ENCODE data around the gene NNAT. TPM values are rescaled to one million over a fixed set of nuclear protein-coding genes. Genes with fewer than 3 reads are reported as not detected.
"Not testable (repeated sequence)": the region's sequence is repeated elsewhere in the genome, so short reads cannot be mapped to it uniquely, and the experiment has no call there.

The NNAT gene
- total RNA-seq, 1 donor from 2014 or later, result 2.7 TPM

DNA sequence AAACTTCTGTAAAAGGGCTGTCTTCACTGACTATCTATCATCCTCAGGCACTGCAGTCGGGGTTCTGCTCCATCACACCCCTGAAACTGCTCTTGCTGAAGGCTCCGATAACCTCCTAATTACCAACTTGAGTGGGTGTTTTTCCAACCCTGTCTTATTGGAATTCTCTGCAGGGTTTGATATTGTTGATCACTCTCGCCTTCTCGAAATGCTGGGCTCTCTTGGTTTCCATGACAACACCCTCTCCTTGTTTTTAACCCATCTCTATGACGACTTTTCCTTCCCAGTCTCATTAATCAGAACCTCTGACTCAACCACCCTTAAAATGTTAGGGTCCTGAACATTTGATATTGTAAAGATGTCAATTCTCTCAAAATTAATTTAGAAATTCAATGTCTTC lies 39.4 kb upstream of the NNAT start:
- TF ChIP-seq, protein P1, sequence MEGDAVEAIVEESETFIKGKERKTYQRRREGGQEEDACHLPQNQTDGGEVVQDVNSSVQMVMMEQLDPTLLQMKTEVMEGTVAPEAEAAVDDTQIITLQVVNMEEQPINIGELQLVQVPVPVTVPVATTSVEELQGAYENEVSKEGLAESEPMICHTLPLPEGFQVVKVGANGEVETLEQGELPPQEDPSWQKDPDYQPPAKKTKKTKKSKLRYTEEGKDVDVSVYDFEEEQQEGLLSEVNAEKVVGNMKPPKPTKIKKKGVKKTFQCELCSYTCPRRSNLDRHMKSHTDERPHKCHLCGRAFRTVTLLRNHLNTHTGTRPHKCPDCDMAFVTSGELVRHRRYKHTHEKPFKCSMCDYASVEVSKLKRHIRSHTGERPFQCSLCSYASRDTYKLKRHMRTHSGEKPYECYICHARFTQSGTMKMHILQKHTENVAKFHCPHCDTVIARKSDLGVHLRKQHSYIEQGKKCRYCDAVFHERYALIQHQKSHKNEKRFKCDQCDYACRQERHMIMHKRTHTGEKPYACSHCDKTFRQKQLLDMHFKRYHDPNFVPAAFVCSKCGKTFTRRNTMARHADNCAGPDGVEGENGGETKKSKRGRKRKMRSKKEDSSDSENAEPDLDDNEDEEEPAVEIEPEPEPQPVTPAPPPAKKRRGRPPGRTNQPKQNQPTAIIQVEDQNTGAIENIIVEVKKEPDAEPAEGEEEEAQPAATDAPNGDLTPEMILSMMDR (IDR thresholded peaks at IDR 0.05), result no peak
- H3K36me3 Mint-ChIP-seq (ENCODE audit: low read depth), result peaks cover 2% of the 10 kb centered on the region
- H3K4me3 Mint-ChIP-seq (ENCODE audit: unreplicated experiment), result no peak overlapping the region
- peaks cover 4% of the 10 kb centered on the region for H3K4me1 Mint-ChIP-seq (ENCODE audit: low read depth)
- peaks cover 13% of the 10 kb centered on the region for H3K27me3 Mint-ChIP-seq (ENCODE audit: low read depth)
- H3K27ac Mint-ChIP-seq (ENCODE audit: unreplicated experiment), result no peak overlapping the region
- peaks cover 4% of the 10 kb centered on the region for H3K9me3 Mint-ChIP-seq (ENCODE audit: low read depth)
- DNase-seq (ENCODE audit: low spot score), result no peak

GRCh38 chr20:37484331-37484730 lies 36.7 kb upstream of the NNAT start:
- H3K36me3 Mint-ChIP-seq (ENCODE audit: low read depth), result no peaks in the 10 kb centered on the region
- H3K27ac Mint-ChIP-seq (ENCODE audit: unreplicated experiment), result no peak overlapping the region

DNA sequence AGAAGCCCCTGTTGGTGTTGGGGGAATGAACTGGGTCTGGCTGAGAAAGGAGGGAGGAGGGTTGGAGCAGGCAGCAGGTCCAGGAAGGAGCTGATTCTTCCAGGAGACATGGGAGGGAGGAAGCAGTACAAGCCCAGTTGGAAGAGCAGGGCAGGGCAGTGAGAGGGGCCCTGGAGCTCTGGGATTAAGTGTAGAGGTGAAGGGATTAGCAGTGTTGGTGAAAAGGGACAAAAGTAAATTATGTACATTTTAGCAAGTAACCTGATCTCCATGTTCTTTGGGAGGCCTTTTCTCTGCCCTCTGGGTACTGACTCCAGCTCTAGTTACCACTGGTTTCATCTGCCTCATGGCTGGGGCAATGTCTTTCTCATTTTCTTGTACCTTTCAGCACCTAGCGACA lies 34.8 kb upstream of the NNAT start:
- DNase-seq (ENCODE audit: low spot score); H3K9me3 Mint-ChIP-seq (ENCODE audit: low read depth); H3K27me3 Mint-ChIP-seq (ENCODE audit: low read depth); H3K36me3 Mint-ChIP-seq (ENCODE audit: low read depth); H3K4me3 Mint-ChIP-seq (ENCODE audit: unreplicated experiment); H3K4me1 Mint-ChIP-seq (ENCODE audit: low read depth); H3K27ac Mint-ChIP-seq (ENCODE audit: unreplicated experiment): not testable (repeated sequence)

More at GRCh38 chr20:37484331-37484730, 36.7 kb upstream of the NNAT start:
- H3K27me3 Mint-ChIP-seq (ENCODE audit: low read depth), result peaks cover 5% of the 10 kb centered on the region
- DNase-seq (ENCODE audit: low spot score), result no peak
- H3K4me1 Mint-ChIP-seq (ENCODE audit: low read depth), result peaks cover 4% of the 10 kb centered on the region
- H3K9me3 Mint-ChIP-seq (ENCODE audit: low read depth), result peaks cover 4% of the 10 kb centered on the region
- no peak overlapping the region for H3K4me3 Mint-ChIP-seq (ENCODE audit: unreplicated experiment)
- TF ChIP-seq, protein P1 (IDR thresholded peaks at IDR 0.05), result no peak

DNA sequence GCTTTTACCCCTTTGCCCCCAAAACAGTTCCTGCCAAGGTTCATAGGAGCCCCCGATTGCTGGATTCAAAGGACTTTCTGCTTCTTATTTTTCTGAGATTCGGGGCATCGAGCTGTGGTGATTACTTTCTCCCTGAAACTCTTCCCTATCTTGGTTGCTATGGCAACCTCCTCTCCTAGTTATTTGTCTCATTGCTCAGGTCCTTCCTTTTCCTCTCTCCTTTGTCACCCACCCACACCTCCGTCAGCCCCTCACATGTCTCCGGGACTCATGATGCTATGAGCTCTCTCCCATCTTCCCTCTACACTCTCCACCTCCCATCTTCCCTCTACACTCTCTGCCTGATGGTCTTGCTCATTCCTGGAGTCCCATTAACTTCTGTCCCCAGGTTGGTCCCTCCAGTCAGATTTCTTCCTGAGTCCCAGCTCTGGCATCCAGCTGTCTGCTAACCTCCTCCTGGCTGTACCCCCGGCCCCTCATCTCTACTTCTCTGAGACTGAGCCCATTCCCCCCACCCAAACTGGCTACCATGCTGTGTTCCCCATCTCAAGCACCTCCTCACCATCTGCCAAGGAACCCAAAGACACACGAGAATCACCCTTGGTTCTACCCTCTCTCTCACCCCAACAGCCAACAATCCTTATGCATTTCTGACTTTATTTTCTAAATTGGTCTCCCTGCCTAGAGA lies 30.2 kb upstream of the NNAT start:
- H3K36me3 Mint-ChIP-seq (ENCODE audit: low read depth), result peaks cover 10% of the 10 kb centered on the region
- H3K9me3 Mint-ChIP-seq (ENCODE audit: low read depth), result no peaks in the 10 kb centered on the region
- DNase-seq (ENCODE audit: low spot score), result no peak
- no peak overlapping the region for H3K4me3 Mint-ChIP-seq (ENCODE audit: unreplicated experiment)
- TF ChIP-seq, protein P1 (IDR thresholded peaks at IDR 0.05), result no peak
- H3K27ac Mint-ChIP-seq (ENCODE audit: unreplicated experiment), result no peak overlapping the region
- H3K27me3 Mint-ChIP-seq (ENCODE audit: low read depth), result peaks cover under 1% of the 10 kb centered on the region
- no peaks in the 10 kb centered on the region for H3K4me1 Mint-ChIP-seq (ENCODE audit: low read depth)

GRCh38 chr20:37492096-37492625 lies 28.9 kb upstream of the NNAT start:
- H3K36me3 Mint-ChIP-seq (ENCODE audit: low read depth), result peaks cover 12% of the 10 kb centered on the region
- H3K27ac Mint-ChIP-seq (ENCODE audit: unreplicated experiment), result no peak overlapping the region
- no peaks in the 10 kb centered on the region for H3K27me3 Mint-ChIP-seq (ENCODE audit: low read depth)
- no peaks in the 10 kb centered on the region for H3K9me3 Mint-ChIP-seq (ENCODE audit: low read depth)
- H3K4me3 Mint-ChIP-seq (ENCODE audit: unreplicated experiment), result no peak overlapping the region
- no peak for DNase-seq (ENCODE audit: low spot score)
- no peaks in the 10 kb centered on the region for H3K4me1 Mint-ChIP-seq (ENCODE audit: low read depth)
- TF ChIP-seq, protein P1 (IDR thresholded peaks at IDR 0.05), result no peak

DNA sequence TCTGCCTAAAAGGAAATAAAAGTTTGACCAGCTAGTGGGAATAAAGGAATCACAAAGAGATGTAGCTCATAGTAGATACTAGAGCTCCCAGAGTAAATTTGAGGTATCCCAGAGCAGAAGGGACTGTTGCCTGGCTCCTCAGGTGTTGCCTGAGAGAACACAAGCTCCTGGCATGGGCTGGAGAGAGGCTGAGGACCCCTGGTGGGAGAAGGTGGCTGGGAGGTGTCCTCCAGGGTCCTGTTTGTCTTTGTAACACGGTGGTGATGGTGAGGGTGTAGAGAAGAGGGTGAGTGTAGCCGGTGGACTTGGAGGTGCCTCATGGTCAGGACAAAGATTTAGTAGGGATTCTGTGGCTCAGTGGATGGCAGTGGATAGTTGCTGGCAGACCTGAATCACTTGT lies 28.1 kb upstream of the NNAT start:
- Mint-ChIP-seq H3K9me3 (ENCODE audit: low read depth) (no peaks in the 10 kb centered on the region), H3K4me3 (ENCODE audit: unreplicated experiment) (no peak overlapping the region), H3K27me3 (ENCODE audit: low read depth) (no peaks in the 10 kb centered on the region), H3K36me3 (ENCODE audit: low read depth) (peaks cover 12% of the 10 kb centered on the region), H3K27ac (ENCODE audit: unreplicated experiment) (no peak overlapping the region), H3K4me1 (ENCODE audit: low read depth) (peaks cover under 1% of the 10 kb centered on the region)
- TF ChIP-seq, protein P1 (IDR thresholded peaks at IDR 0.05), result no peak
- DNase-seq (ENCODE audit: low spot score), result no peak

Measured in chondrocyte (in vitro differentiated cells).